Measurements from ENCODE around the gene NUP205.
A peak's percentile ranks its signal among the peaks of the same experiment; 100 is the strongest.

NUP205 gene

DNA sequence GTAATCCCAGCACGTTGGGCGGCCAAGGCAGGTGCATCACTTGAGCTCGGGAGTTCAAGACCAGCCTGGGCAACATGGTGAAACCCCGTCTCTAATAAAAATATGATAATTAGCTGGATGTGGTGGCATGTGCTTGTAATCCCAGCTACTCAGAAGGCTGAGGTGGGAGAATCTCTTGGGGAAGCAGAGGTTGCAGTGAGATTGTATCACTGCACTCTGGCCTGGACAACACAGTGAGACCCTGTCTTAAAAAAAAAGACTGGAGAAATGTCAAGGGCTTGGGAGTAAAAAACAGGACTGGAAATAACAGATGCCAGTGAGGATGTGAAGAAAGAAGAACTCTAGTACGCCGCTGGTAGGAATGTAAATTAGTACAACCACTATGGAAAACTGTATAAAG is 16.7 kb upstream of the NUP205 start:
- no peak for DNase-seq

DNA sequence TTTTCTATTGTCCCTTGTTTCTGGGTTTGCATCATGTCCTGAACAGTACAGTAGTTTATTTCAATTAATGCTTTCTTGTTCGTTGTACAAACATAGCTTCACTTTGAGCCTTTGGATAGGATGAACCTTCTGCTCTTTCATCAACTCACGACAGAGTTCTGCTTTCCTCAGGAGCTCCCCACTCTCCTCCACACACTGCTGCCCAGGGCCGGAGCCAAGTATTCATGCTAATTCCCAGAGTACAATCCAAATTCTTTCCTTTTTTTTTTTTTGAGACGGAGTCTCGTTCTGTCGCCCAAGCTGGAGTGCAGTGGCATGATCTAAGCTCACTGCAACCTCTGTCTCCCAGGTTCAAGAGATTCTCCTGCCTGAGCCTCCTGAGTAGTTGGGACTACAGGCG is 7.5 kb upstream of the NUP205 start:
- no peak for DNase-seq

DNA sequence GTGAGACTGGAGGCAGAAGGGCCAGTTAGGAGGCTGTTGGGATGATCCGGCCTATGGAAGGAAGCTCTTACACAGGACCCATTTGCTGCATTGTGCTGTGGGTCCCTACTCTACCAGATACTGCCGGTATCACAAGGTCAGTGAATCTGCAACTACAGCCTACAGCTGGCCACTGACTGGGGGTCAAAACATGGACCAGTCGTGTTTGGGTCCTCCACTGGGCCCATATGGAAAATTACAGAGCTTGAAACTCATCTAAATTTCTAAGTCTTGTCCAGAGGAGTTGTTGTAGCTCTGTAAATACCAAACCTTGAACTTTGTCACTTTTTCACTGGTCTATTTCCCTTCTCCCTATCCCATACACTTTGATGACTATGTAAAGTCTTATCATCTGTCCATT is 5.6 kb upstream of the NUP205 start:
- DNase-seq = no peak

DNA sequence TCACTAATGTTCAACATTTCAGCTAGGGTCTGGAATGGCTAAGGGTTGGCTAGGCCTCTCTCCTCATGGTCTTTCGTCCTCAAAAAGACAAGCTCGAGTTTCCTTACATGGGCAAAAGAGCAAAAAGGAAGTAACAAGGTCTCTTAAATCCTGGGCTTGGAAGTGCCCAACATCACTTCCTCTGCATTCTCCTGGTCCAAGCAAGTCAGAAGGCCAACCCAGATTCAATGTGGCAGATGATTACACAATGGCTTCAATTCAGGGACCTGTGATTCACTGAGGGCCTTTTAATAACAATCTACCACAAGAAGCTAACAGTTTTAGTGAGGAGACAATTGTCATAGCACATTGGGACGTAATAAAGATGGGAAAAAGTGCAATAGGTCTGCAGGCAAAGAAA is 4.4 kb upstream of the NUP205 start:
- DNase-seq = no peak

DNA sequence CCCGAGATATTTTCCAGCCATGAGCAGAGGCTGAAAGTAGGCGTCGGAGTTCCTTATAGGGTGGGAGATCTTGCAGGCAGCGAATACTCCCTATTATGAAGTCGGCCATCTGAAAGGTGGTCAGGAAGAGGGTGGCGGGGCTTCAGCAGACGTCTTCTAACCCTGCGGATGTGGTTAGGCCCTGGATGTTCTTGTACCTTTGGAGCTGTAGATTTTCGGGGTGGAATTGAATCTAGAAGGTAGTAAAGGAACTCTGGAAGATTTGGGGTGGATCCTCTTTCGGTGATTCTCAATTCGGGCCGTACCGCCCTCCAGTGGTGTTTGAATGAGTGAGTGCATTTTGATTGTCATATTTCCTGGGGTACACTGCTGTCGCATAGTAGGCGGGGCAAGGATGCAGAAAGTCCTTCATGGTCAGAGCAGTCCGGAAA is 635 bp downstream of the NUP205 start:
- DNase-seq = peak; percentile 50

DNA sequence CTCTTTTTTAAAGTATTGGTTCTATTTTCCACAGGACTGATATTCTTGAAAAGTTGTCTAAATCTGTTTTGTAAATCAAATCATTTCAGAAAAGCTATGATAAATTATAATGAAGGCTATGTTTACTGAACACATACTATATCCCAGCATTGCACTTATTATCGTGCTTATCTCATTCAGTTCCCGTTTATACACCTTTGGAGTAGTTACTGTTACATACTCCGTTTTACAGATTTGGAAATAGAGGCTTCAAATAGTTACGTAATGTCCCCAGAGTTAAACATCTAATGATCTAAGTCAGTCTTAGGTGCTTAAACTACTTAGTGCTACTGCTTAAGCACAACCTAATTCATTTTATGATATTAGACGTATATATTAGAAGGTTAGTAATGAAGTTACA is 1.2 kb downstream of the NUP205 start:
- no peak for DNase-seq

DNA sequence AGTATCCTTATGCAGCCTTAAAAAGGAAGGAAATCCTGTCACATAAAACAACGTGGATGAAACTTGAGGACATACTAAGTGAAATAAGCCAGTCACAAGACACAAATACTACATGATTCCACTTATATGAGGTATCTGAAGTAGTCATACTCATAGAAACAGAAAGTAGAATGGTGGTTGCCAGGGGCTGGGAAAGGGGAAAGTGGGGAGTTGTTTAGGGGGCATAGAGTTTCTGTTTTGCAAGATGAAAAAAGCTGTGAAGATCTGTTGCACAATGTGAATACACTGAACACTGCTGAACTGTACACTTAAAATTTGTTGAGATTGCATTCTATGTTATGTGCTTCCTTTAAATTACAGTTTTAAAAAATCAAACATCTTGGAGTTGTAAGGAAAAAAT is 2.9 kb downstream of the NUP205 start:
- no peak for DNase-seq

DNA sequence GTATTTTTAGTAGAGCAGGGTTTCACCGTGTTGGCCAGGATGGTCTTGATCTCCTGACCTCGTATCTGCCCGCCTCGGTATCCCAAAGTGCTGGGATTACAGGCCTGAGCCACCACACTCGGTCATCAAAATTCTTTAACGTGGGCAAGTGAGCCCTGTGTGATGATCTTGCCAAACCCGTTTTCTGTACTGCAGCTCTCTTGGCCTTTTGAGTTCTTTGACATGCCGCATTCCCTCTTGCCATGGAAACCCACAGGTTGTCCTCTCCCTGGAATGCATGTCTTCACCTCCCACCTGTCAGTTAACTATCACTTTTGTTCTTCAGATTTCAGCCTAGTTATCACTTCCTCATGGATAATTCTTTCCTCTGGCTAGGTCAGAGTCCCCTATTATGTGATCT is 5.0 kb downstream of the NUP205 start:
- DNase-seq = no peak

DNA sequence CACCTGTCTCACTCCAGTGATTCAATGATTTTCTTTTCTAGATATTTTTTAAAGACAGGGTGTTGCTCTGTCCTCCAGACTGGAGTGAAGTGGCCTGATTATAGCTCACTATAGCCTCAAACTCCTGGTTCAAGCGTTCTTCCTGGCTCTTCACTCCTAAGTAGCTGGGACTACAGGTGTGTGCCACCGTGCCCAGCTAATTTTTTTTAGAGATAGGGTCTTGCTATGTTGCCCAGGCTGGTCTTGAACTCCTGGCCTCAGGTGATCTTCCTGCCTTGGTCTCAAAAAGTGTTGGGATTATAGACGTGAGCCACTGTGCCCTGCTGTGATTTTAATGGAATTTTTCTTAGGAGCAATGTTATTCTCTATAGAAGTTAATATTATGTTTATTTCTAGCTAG is 14.1 kb downstream of the NUP205 start:
- DNase-seq = no peak

DNA sequence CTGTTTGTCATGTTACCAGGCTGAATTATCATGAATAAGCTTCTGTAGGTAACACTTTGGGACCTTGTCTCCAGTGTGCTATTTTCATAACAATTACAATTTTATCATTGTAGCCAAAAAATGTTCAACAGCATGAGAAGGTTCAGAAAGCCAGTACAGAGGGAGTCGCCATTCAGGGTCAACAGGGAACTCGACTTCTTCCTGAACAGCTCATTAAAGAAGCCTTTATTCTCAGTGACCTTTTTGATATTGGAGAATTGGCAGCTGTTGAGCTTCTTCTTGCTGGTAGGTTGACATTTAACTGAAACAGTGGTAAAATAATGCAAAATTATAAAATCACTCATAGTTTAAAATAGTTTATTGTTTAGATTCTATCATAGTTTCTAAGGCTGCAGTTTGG is 15.8 kb downstream of the NUP205 start:
- no peak for DNase-seq

DNA sequence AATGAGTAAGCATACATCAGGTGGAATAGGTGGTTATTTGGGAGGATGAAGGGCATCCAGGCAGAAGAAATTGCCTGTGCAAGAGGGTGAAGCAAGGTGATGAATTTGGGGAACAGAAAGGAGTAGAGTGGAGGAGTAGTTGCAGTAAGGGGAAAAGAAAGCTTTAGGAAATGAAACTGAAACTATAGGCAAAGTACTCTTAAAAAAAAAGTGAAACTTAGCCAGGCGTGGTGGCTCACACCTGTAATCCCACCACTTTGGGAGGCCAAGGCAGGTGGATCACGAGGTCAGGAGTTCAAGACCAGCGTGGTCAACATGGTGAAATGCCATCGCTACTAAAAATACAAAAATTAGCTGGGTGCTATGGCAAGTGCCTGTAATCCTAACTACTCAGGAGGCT is 17.6 kb downstream of the NUP205 start:
- DNase-seq = no peak

DNA sequence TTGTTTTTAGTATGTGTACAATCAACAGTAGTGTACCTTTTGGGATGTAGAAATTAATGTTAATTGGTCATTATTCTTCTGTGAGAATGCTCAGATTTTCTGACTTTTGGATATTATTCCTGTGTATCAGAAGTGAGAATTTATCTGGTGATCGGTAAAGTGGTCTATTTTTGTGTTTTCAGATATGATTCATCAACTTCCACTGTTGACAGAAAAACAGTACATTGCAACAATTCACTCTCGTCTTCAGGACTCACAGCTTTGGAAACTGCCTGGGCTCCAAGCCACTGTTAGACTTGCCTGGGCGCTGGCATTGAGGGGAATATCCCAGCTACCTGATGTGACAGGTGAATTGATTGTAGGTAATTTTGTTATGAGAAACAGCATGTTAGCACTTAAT is 20.9 kb downstream of the NUP205 start:
- DNase-seq = no peak

DNA sequence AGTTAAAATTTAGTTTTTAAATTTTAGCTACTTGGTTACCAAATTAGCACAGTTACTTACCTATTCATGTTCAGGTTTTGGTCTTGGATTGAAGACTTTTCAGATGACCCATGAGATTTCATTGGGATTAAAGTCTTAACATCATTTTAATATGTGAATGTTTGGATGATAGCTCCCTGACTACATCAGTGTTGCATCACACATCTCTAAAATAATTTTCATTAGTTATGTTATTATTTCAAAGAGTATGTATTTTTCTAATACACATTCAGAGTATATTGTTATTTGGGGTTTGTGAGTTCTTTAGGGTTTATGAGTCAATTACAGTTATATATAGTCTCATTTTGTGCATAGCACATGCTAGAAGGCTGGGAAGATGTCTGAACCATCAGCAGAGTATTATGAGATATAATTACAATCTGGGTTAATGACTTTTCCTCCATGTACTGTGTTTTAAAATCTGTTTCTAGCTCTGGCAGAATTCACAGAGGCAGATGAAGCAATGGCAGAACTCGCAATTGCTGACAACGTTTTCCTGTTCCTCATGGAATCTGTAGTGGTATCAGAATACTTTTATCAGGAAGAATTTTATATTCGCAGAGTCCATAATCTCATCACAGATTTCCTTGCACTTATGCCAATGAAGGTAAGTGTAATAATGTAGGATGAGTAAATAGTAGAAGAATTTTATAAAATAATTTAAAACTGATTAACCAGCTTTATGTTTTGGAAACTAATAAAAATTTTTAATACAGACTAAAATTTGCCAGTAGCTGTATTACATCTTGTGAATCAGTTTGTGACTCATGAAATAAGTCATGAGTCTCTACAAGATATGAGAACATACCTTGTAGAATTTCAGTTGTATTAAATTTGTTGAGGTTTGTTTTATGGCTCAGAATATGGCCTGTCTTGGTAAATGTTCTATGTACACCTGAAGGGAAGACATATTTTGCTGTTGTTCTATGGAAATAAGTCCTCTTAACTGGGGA is 26.9 kb downstream of the NUP205 start:
- DNase-seq = no peak

DNA sequence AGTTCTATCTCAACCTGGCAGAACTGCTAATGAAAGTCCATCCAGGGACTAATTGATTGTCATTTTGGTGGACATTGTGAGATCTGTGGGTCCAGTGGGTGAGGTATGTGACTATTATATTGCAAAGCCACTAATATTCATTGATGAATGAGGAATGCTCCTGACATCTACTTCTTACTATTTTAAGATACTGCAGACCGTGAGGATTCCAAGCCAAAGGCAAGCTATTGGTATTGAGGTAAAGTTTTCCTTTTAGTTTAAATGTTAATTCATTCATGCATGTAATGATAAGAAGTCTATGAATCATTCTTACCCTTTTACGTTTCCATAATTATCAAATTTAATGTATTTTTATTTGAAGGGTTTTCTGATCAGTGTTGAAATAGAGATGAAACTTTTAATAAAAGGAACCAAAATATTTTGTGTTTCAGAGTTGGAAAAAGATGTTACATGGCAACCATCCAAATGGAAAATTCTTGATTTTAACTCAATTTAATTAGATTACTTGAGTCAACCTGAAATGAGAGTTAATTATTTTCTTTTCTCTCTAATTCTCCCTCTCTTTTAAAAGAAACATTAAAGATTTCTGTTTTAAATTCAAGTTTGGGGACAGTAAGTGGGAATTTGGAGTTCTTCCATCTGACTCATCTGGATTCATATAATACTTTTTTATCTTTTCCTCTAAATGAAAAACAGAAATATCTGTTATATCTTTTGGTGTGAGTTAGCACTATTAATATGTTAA is 39.6 kb downstream of the NUP205 start:
- no peak for DNase-seq

DNA sequence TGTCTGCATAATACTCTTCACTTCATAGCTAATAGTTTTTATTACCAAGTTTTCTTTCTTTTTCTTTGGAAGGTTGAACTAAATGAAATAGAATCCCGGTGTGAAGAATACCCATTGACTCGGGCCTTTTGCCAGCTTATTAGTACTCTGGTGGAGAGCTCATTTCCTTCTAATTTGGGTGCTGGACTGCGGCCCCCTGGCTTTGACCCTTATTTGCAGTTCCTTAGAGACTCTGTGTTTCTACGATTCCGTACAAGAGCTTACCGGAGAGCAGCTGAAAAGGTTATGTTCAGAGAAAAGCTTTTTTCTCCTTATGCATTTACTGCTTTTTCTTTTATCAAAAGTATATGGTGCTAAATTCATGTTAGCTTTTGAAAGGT is 40.2 kb downstream of the NUP205 start:
- no peak for DNase-seq

DNA sequence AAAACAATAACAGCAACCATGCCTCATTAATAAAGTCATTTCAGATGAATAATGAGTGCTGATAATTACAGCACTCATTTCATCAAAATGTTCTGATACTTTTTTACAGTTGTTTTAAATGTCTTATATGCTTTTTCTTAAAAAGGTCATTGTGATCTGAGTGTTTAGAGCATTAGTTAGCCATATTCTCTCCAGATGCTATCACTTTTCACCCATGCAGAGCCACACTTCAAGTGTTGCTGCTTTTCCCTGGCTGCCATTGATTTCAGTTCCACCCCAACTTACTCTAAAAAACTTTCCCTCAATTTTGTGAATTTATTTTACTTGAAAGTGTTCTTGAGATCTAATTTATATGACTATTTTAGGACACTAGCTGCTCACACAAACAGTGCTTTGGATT is 41.8 kb downstream of the NUP205 start:
- DNase-seq = no peak

DNA sequence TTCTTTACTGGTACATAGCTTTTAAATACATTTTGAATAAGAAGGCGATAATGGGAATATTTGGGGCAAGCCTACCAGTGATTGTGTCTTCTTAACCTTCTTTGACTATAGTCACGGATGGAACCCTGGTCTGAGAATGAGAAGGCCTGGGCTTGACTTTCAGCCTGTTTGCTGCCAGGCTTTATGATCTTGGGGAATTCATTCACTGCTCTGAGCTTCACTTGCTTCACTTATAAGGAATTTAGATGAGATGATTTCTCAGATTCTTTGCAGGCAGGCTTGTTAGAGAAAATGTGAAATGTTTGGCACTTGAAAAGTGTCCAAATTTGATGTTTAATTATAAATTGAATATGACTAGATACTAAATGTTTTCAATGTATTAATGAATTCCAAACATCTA is 42.5 kb downstream of the NUP205 start:
- DNase-seq = no peak

DNA sequence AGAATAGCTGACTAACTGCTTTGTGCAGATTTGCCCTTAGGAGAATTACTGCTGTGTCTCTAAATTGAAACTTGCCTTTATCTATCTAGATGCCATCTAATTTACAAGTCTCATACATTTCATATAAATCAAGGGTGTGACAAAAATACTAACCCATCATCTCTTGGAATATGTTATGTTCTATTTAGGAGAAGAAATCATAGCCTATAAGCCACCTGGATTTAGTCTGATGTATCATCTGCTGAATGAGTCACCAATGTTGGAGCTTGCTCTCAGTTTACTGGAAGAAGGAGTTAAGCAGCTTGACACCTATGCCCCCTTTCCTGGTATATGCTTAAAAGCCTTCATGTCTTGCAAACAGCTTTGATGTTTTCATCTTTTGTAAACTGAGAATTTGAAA is 43.5 kb downstream of the NUP205 start:
- DNase-seq = no peak

DNA sequence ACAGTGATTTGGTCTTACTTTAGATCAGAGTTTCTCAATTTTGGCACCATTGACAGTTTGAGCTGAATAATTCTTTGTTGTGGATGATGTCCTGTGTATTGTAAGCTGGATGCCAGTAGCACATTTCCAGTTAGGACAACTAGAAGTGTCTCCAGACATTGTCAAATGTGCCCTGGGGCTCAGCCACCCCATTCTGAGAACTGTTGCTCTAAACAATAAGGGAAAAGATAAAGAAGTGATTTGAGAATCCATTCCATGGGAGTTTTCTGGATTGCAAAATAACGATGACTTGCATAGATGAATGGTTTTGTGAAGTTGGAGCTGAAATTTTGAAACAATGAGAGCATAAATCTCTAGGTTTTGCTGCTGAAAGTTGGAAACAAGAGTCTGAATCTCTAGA is 44.6 kb downstream of the NUP205 start:
- no peak for DNase-seq

DNA sequence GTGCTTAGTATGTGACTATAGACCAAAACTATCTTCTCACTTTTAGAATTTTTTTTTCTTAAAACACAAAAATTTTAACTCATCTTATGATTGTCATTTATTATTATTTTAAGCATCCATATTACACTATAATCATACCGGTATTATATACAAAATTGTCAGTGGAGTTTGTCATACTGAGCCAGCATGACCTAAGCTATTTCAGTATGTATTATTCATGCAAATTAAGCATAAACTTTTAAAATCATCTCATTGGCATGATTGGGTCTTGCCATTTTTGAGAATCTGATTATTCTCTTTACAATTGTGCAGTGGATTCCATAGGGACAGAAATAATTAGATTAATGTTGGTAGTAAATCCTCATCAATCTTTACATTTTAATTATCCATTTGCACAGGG is 58.4 kb downstream of the NUP205 start:
- DNase-seq = no peak

DNA sequence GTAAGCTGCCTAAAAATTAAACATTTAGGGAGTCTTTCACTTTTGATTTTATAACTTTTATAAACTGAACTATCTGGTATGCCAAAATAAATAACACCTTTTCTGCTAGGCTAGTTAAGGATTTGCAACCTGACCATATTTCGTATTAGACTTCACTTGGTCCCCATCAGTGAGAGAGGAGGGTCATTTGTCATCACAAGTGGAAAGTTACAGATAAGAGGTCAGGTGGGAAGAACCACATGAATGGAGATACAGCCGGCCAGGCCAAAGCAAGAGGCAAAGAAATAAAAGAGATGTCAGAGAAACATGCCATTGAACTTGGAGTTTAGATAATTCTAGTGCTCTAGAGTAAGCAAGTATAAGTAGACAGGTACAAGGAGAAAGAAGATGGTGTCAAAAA is 60.1 kb downstream of the NUP205 start:
- DNase-seq = no peak

DNA sequence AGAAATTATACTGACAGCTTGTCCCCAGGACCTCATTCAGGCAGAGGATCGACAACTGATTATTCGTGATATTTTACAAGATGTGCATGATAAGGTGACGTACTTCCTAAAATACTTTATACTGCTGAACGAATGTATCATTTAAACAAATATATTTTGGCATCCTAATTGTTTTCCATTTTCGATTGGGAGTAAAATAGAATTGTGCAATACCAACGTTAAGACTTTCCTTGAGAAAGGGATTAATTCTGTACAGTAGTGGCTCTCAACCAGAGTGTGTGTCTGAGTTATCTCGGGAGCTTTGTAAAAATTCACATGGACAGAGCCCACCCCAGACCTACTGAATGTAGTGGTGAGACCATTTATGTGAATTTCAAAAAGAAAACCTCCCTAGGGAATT is 60.8 kb downstream of the NUP205 start:
- DNase-seq = no peak

DNA sequence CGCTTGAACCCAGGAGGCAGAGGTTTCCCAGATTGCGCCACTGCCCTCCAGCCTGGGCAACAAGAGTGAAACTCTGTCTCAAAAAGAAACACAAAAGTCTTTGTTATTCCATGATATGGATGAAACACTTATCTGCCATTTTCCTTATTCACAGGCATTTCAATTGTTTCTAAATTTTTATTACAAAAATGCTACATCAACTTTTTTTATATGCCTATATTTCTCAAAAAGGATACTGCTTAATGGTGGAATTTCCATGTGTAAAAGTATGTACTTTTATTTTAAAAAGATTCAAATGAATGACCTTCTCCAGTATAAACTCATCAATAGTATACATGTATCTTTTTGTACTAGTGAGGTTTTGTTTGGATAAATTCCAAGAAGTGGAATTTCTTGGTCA is 62.7 kb downstream of the NUP205 start:
- DNase-seq = no peak
